Left cardiac atrium (tissue), 4 donors: ENCODE data around the gene GRK1. TPM values are rescaled to one million over a fixed set of nuclear protein-coding genes. Genes with fewer than 3 reads are reported as not detected.
"Not testable (repeated sequence)": the region's sequence is repeated elsewhere in the genome, so short reads cannot be mapped to it uniquely, and the experiment has no call there.

Experiments
- ATAC-seq, 2 donors: fragments of 200-7000 bp; cut with Tn5 transposase; one replicate each; pipeline ENCODE4 v1.9.1; 2020; ENCODE audit warnings: mild to moderate bottlenecking in 2 of 2, moderate library complexity in 2 of 2
- DNase-seq: peaks from one replicate; pipeline ENCODE4 v3.0.0-alpha.2; 2020
- intact Hi-C, 2 donors: fragments of 100-400 bp; cut with DNase I; formaldehyde crosslinking; loops; one replicate each; pipeline versions ENCODE4 v1.14.1 to v1.15.1; 2022 to 2023
- total RNA-seq, 2 donors: library from RNA; stranded (reverse); fragmentation: NEBNext Ultra II Directional; extraction: Animal tissue kit (Norgen Biotek cat#: 25700); gene quantifications; one replicate each; pipeline ENCODE4 v1.2.1, GENCODE V29; 2021
- donor health status: DM: no; HTN: yes; CAD: no.
- donor health status: DM: no; HTN: yes; CAD: no; lungs with severe emphysema.
- donor health status: DM: yes; HTN: yes; CAD: no.
- donor health status: Dilated cardiomyopathy.

Gene GRK1
- total RNA-seq, 2 donors from 2014 or later, result 0.13 to 0.44 TPM

GRCh38 chr13:113748862-113749451 is 81.9 kb downstream of the GRK1 start:
- ATAC-seq, result no peak
- intact Hi-C loops, result no loop called here

GRCh38 chr13:113749507-113749906 is 82.5 kb downstream of the GRK1 start:
- ATAC-seq, result peak in 1 of 2 donors; percentile 17

More at GRCh38 chr13:113748862-113749451, 81.9 kb downstream of the GRK1 start:
- no peak for DNase-seq

GRCh38 chr13:113749967-113750366 is 82.9 kb downstream of the GRK1 start:
- intact Hi-C loops, result no loop called here
- no peak for ATAC-seq
- DNase-seq, result no peak

More at GRCh38 chr13:113749507-113749906, 82.5 kb downstream of the GRK1 start:
- intact Hi-C loops, result no loop called here
- DNase-seq, result no peak

GRCh38 chr13:113750554-113751399 is 83.8 kb downstream of the GRK1 start:
- intact Hi-C loops, result no loop called here
- ATAC-seq, result no peak
- DNase-seq, result no peak

GRCh38 chr13:113751491-113751890 is 84.5 kb downstream of the GRK1 start:
- no peak for DNase-seq
- no peak for ATAC-seq

GRCh38 chr13:113752211-113752986 is 85.4 kb downstream of the GRK1 start:
- ATAC-seq, intact Hi-C loops, DNase-seq: not testable (repeated sequence)

More at GRCh38 chr13:113751491-113751890, 84.5 kb downstream of the GRK1 start:
- intact Hi-C loops, result no loop called here

GRCh38 chr13:113753171-113753570 is 86.2 kb downstream of the GRK1 start:
- intact Hi-C loops, result no loop called here
- ATAC-seq (no peak), DNase-seq (no peak)

GRCh38 chr13:113754242-113754641 is 87.2 kb downstream of the GRK1 start:
- DNase-seq (no peak), ATAC-seq (no peak)
- intact Hi-C loops, result no loop called here

GRCh38 chr13:113754691-113755090 is 87.7 kb downstream of the GRK1 start:
- ATAC-seq (no peak), DNase-seq (no peak)
- intact Hi-C loops, result no loop called here

GRCh38 chr13:113756441-113757097 is 89.5 kb downstream of the GRK1 start:
- intact Hi-C loops, result no loop called here
- no peak for DNase-seq
- ATAC-seq, result no peak

- intact Hi-C loops, result loop anchor here in 1 of 2 donors (2.0 kb wide), 1 partner anchor 58 kb away; no protein-coding TSS in a partner anchor
- ATAC-seq (peak; percentile 97 to 99), DNase-seq (peak; percentile 89)
Measured at GRCh38 chr13:113758651-113759524, 91.9 kb downstream of the GRK1 start, which contains the start of gene TMEM255B. Gene TMEM255B, plus strand, starts transcription at chr13:113759226. Its CDS starts 44 bp downstream, at chr13:113759270.

- intact Hi-C loops, result loop anchor here in 1 of 2 donors (2.0 kb wide), 1 partner anchor 57 kb away; no protein-coding TSS in a partner anchor
- DNase-seq (peak; percentile 62), ATAC-seq (peak; percentile 22 to 48)
Measured at GRCh38 chr13:113759525-113760137, 92.6 kb downstream of the GRK1 start.

- intact Hi-C loops, result no loop called here
- ATAC-seq, result no peak
- DNase-seq, result no peak
Measured at GRCh38 chr13:113761136-113761535, 94.1 kb downstream of the GRK1 start.

GRCh38 chr13:113762075-113762474 is 95.1 kb downstream of the GRK1 start:
- intact Hi-C loops, result no loop called here
- DNase-seq (no peak), ATAC-seq (no peak)

GRCh38 chr13:113762538-113762937 is 95.5 kb downstream of the GRK1 start:
- ATAC-seq (no peak), DNase-seq (no peak)
- intact Hi-C loops, result no loop called here

GRCh38 chr13:113763254-113763653 is 96.2 kb downstream of the GRK1 start:
- intact Hi-C loops, result no loop called here

GRCh38 chr13:113763961-113764792 is 97.2 kb downstream of the GRK1 start:
- no peak for DNase-seq

More at GRCh38 chr13:113763254-113763653, 96.2 kb downstream of the GRK1 start:
- ATAC-seq, result no peak
- DNase-seq, result no peak

More at GRCh38 chr13:113763961-113764792, 97.2 kb downstream of the GRK1 start:
- intact Hi-C loops, result no loop called here
- no peak for ATAC-seq
